ENCODE results near the gene LARP1B. TPM values are rescaled to one million over a fixed set of nuclear protein-coding genes. Genes with fewer than 3 reads are reported as not detected.

LARP1B gene
- total RNA-seq, 1 experiment from 2014 or later: 17.3 TPM

DNA sequence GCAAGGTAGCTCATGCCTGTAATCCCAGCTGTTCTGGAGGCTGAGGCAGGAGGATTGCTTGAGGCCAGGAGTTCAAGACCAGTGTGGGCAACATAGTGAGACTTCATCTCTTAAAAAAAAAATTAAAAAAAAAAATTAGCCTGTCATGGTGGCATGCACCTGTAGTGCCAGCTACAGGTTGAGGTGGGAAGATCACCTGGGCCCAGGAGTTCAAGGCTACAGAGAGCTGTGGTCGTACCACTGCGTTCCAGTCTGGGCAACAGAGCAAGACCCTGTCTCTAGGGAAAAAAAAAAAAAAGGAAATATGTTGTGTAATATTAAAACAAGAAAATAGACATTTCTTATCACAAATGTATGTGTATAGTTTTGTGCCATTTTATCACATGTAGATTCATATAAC, 97.8 kb downstream of the LARP1B start:
- intact Hi-C loops (cut with micrococcal nuclease; ENCODE audit: unreplicated experiment): no loop called here
- H3K4me3 ChIP-seq (ENCODE audit: low read depth in 2 of 2, low read length in 2 of 2): no peak overlapping the region
- ChIA-PET CTCF (interaction anchor here (0.6 kb wide), 1 partner anchor 10 kb away, joined by 4 read pairs; no protein-coding TSS in a partner anchor), POLR2A (no interaction called here)
- no peaks in the 10 kb centered on the region for H3K36me3 ChIP-seq (ENCODE audit: control insufficient read depth, insufficient read depth, low read length)
- H3K27me3 ChIP-seq (ENCODE audit: control insufficient read depth, insufficient read depth, low read length): no peaks in the 10 kb centered on the region
- peaks cover 46% of the 10 kb centered on the region for H3K4me1 ChIP-seq (ENCODE audit: control insufficient read depth, insufficient read depth, low read length)
- BruUV-seq (replicated peaks): no TSS peak
- H3K9me3 ChIP-seq (ENCODE audit: control insufficient read depth, insufficient read depth, low read depth, low read length): no peaks in the 10 kb centered on the region
- DNase-seq (ENCODE audit: low read depth, low spot score) (no peak), ATAC-seq (no peak)
- peak overlapping the region; percentile 63; the same call in 1 of the 2 replicates for H3K27ac ChIP-seq (ENCODE audit: low read length)
- in situ Hi-C loops (cut with HindIII; ENCODE audit: low pct_unique_long_range_greater_than_20kb, low sequenced_read_pairs): no loop called here
- TF ChIP-seq, protein P1, sequence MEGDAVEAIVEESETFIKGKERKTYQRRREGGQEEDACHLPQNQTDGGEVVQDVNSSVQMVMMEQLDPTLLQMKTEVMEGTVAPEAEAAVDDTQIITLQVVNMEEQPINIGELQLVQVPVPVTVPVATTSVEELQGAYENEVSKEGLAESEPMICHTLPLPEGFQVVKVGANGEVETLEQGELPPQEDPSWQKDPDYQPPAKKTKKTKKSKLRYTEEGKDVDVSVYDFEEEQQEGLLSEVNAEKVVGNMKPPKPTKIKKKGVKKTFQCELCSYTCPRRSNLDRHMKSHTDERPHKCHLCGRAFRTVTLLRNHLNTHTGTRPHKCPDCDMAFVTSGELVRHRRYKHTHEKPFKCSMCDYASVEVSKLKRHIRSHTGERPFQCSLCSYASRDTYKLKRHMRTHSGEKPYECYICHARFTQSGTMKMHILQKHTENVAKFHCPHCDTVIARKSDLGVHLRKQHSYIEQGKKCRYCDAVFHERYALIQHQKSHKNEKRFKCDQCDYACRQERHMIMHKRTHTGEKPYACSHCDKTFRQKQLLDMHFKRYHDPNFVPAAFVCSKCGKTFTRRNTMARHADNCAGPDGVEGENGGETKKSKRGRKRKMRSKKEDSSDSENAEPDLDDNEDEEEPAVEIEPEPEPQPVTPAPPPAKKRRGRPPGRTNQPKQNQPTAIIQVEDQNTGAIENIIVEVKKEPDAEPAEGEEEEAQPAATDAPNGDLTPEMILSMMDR (IDR thresholded peaks at IDR 0.05): peak; percentile 43
- TF ChIP-seq TCF7L2 (IDR thresholded peaks at IDR 0.05; ENCODE audit: low read depth, low read length): no peak

DNA sequence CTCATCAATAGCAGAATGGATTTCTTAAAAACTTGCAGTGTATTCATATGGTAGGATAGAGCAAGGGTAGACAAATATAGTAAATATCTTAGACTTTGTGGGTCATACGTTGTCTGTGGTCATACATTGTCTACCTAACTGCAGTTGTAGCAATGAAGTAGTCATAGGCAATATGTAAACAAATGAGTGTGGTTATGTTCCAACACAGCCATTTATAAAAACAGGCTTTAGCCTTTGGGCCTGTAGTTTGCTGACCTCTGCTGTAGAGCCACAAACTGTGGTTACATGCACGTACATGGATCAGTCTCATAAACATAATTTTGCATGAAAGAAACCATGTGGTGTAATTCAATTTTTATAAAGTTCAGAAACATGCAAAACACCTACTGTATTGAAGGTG, 98.9 kb downstream of the LARP1B start:
- DNase-seq (ENCODE audit: low read depth, low spot score) (peak; percentile 68), ATAC-seq (peak; percentile 88)
- in situ Hi-C loops (cut with HindIII; ENCODE audit: low pct_unique_long_range_greater_than_20kb, low sequenced_read_pairs) (no loop called here), intact Hi-C loops (cut with micrococcal nuclease; ENCODE audit: unreplicated experiment) (loop anchor here (5.0 kb wide), 1 partner anchor 98 kb away; the partner anchor contains the start of gene LARP1B)
- H3K9me3 ChIP-seq (ENCODE audit: control insufficient read depth, insufficient read depth, low read depth, low read length): no peaks in the 10 kb centered on the region
- ChIA-PET CTCF (interaction anchor here (0.6 to 1.1 kb wide), 2 partner anchors 10 to 91 kb away, joined by 3 read pairs; no protein-coding TSS in a partner anchor), POLR2A (interaction anchor here (1.2 kb wide), 1 partner anchor 99 kb away, joined by 3 read pairs; the partner anchor contains the start of gene LARP1B)
- no TSS peak for BruUV-seq (replicated peaks)
- no peak for TF ChIP-seq POLR2AphosphoS5 (IDR thresholded peaks at IDR 0.05; ENCODE audit: low read depth, low read length)
- TF ChIP-seq, protein P1 (IDR thresholded peaks at IDR 0.05): peak; percentile 47; the same call in 1 of the 2 replicates
- no peaks in the 10 kb centered on the region for H3K36me3 ChIP-seq (ENCODE audit: control insufficient read depth, insufficient read depth, low read length)
- no peak overlapping the region for H3K4me3 ChIP-seq (ENCODE audit: low read depth in 2 of 2, low read length in 2 of 2)
- peaks cover 52% of the 10 kb centered on the region for H3K4me1 ChIP-seq (ENCODE audit: control insufficient read depth, insufficient read depth, low read length)
- H3K27me3 ChIP-seq (ENCODE audit: control insufficient read depth, insufficient read depth, low read length): no peaks in the 10 kb centered on the region
- H3K27ac ChIP-seq (ENCODE audit: low read length): peak overlapping the region; percentile 87; the same call in 1 of the 2 replicates

DNA sequence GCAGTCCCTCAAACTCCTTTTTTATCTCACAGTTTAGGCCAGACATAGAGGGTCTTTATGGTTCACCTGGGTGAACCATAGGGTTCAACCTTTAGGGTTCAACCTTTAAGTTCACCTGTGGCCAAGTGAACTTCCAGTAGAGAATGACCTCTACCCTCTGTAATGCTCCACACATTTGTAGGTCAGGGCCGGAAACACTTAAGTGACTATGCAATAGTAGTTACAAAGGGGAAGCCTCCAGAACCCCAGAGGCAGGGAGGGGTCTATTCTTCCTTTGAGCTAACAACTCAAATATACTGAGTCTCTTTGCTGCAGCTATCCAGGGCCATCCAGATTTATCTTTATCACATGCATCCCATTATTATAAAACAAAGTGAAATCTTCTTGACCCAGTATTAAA, 100.0 kb downstream of the LARP1B start:
- CTCF ChIA-PET: no interaction called here
- Histone ChIP-seq H3K27ac (ENCODE audit: low read length) (peak overlapping the region; percentile 87), H3K9me3 (ENCODE audit: control insufficient read depth, insufficient read depth, low read depth, low read length) (no peaks in the 10 kb centered on the region), H3K27me3 (ENCODE audit: control insufficient read depth, insufficient read depth, low read length) (no peaks in the 10 kb centered on the region), H3K36me3 (ENCODE audit: control insufficient read depth, insufficient read depth, low read length) (no peaks in the 10 kb centered on the region), H3K4me3 (ENCODE audit: low read depth in 2 of 2, low read length in 2 of 2) (no peak overlapping the region), H3K4me1 (ENCODE audit: control insufficient read depth, insufficient read depth, low read length) (peaks cover 52% of the 10 kb centered on the region)
- POLR2A ChIA-PET: interaction anchor here (0.6 to 1.2 kb wide), 2 partner anchors 100 to 653 kb away, joined by 3 read pairs; partner anchors contain the start of gene LARP1B
- DNase-seq (ENCODE audit: low read depth, low spot score) (no peak), ATAC-seq (no peak)
- TF ChIP-seq POLR2AphosphoS5 (IDR thresholded peaks at IDR 0.05; ENCODE audit: low read depth, low read length) (no peak), SIN3A (IDR thresholded peaks at IDR 0.05; ENCODE audit: borderline replicate concordance, insufficient read depth, low read depth, low read length) (no peak)
- intact Hi-C loops (cut with micrococcal nuclease; ENCODE audit: unreplicated experiment) (loop anchor here (5.0 kb wide), 1 partner anchor 99 kb away; the partner anchor contains the start of gene LARP1B), in situ Hi-C loops (cut with HindIII; ENCODE audit: low pct_unique_long_range_greater_than_20kb, low sequenced_read_pairs) (no loop called here)
- no TSS peak for BruUV-seq (replicated peaks)

Data from Panc1 (cell line).